IgD-negative memory B cell (primary cell): Measurements from ENCODE around the gene MX2. TPM values are rescaled to one million over a fixed set of nuclear protein-coding genes. Genes with fewer than 3 reads are reported as not detected.

ENCODE experiments used
- H3K27ac Mint-ChIP-seq, 3 donors: one replicate each; pipeline ENCODE4 v1.8.0; 2020 to 2022; ENCODE audit warnings: mild to moderate bottlenecking in 3 of 3, mixed read lengths in 3 of 3, moderate library complexity in 1 of 3
- H3K27me3 Mint-ChIP-seq: one replicate; pipeline ENCODE4 v1.8.0; 2021; ENCODE audit warnings: mixed read lengths
- H3K36me3 Mint-ChIP-seq: one replicate; pipeline ENCODE4 v1.8.0; 2020; ENCODE audit warnings: mild to moderate bottlenecking, mixed read lengths
- H3K4me1 Mint-ChIP-seq, 3 donors: one replicate each; pipeline ENCODE4 v1.8.0; 2020 to 2022; ENCODE audit warnings: mixed read lengths in 3 of 3, mild to moderate bottlenecking in 1 of 3
- H3K4me3 Mint-ChIP-seq, 4 donors: one replicate each; pipeline ENCODE4 v1.8.0; 2020 to 2022; ENCODE audit warnings: mild to moderate bottlenecking in 4 of 4, mixed read lengths in 4 of 4, moderate library complexity in 3 of 4
- H3K9me3 Mint-ChIP-seq, 3 donors: one replicate each; pipeline ENCODE4 v1.8.0; 2020 to 2021; ENCODE audit warnings: mixed read lengths in 3 of 3, mild to moderate bottlenecking in 1 of 3
- polyA plus RNA-seq: library from polyadenylated mRNA; unstranded; fragments of 300-500 nt; fragmentation: Illumina TruSeq; gene quantifications from one replicate; pipeline ENCODE4 v1.2.3, GENCODE V29; 2021

The MX2 gene
- polyA plus RNA-seq, 1 donor from 2014 or later = 36.6 TPM

GRCh38 chr21:41366522-41367151 is 4.8 kb downstream of the MX2 start:
- H3K4me1 Mint-ChIP-seq = peaks cover 42 to 83% (median 58%) of the 10 kb centered on the region in 3 donors
- H3K27ac Mint-ChIP-seq = peak overlapping the region; percentile 56 to 95 (median 92)
- H3K9me3 Mint-ChIP-seq = no peaks in the 10 kb centered on the region
- H3K4me3 Mint-ChIP-seq = peak overlapping the region; percentile 65 to 90 (median 80)
- peaks cover 9% of the 10 kb centered on the region for H3K36me3 Mint-ChIP-seq
- peaks cover 1% of the 10 kb centered on the region for H3K27me3 Mint-ChIP-seq

GRCh38 chr21:41367301-41367944 is 5.6 kb downstream of the MX2 start:
- H3K4me1 Mint-ChIP-seq = peaks cover 34 to 82% (median 51%) of the 10 kb centered on the region in 3 donors
- peaks cover 1% of the 10 kb centered on the region for H3K27me3 Mint-ChIP-seq
- peak overlapping the region; percentile 65 to 90 (median 84) for H3K4me3 Mint-ChIP-seq
- H3K27ac Mint-ChIP-seq = peak overlapping the region; percentile 56 to 94 (median 78)
- H3K9me3 Mint-ChIP-seq = no peaks in the 10 kb centered on the region
- H3K36me3 Mint-ChIP-seq = peaks cover 8% of the 10 kb centered on the region

GRCh38 chr21:41367945-41368734 is 6.3 kb downstream of the MX2 start:
- peak overlapping the region; percentile 65 to 90 (median 84) for H3K4me3 Mint-ChIP-seq
- H3K4me1 Mint-ChIP-seq = peaks cover 32 to 78% (median 47%) of the 10 kb centered on the region in 3 donors
- peaks cover 1% of the 10 kb centered on the region for H3K27me3 Mint-ChIP-seq
- H3K9me3 Mint-ChIP-seq = no peaks in the 10 kb centered on the region
- H3K36me3 Mint-ChIP-seq = peaks cover 7% of the 10 kb centered on the region
- peak overlapping the region; percentile 56 to 94 (median 78) for H3K27ac Mint-ChIP-seq

GRCh38 chr21:41368735-41369104 is 6.9 kb downstream of the MX2 start:
- H3K4me1 Mint-ChIP-seq = peaks cover 32 to 73% (median 45%) of the 10 kb centered on the region in 3 donors

GRCh38 chr21:41369105-41369919 is 7.5 kb downstream of the MX2 start:
- Mint-ChIP-seq H3K36me3 (peaks cover 9% of the 10 kb centered on the region), H3K9me3 (no peaks in the 10 kb centered on the region), H3K27me3 (peaks cover 1% of the 10 kb centered on the region), H3K4me1 (peaks cover 32 to 68% (median 44%) of the 10 kb centered on the region in 3 donors), H3K4me3 (peak overlapping the region; percentile 65 to 90 (median 84)), H3K27ac (peak overlapping the region; percentile 56 to 94 (median 94))

More at GRCh38 chr21:41368735-41369104, 6.9 kb downstream of the MX2 start:
- peaks cover 9% of the 10 kb centered on the region for H3K36me3 Mint-ChIP-seq
- H3K4me3 Mint-ChIP-seq = peak overlapping the region; percentile 65 to 90 (median 84)
- peaks cover 1% of the 10 kb centered on the region for H3K27me3 Mint-ChIP-seq
- H3K9me3 Mint-ChIP-seq = no peaks in the 10 kb centered on the region
- peak overlapping the region; percentile 56 to 94 (median 94) for H3K27ac Mint-ChIP-seq

GRCh38 chr21:41369920-41370839 is 8.4 kb downstream of the MX2 start:
- peak overlapping the region; percentile 56 to 94 (median 93) for H3K27ac Mint-ChIP-seq
- H3K4me1 Mint-ChIP-seq = peaks cover 28 to 64% (median 40%) of the 10 kb centered on the region in 3 donors
- peak overlapping the region; percentile 65 to 90 (median 84) for H3K4me3 Mint-ChIP-seq
- peaks cover 1% of the 10 kb centered on the region for H3K27me3 Mint-ChIP-seq
- H3K9me3 Mint-ChIP-seq = no peaks in the 10 kb centered on the region
- H3K36me3 Mint-ChIP-seq = peaks cover 9% of the 10 kb centered on the region

GRCh38 chr21:41370840-41371684 is 9.2 kb downstream of the MX2 start:
- H3K27me3 Mint-ChIP-seq = peaks cover 1% of the 10 kb centered on the region
- H3K27ac Mint-ChIP-seq = peak overlapping the region; percentile 31 to 93 (median 56)
- peaks cover 3% of the 10 kb centered on the region for H3K36me3 Mint-ChIP-seq
- peaks cover 28 to 55% (median 33%) of the 10 kb centered on the region in 3 donors for H3K4me1 Mint-ChIP-seq
- H3K4me3 Mint-ChIP-seq = peak overlapping the region; percentile 65 to 90 (median 84)
- H3K9me3 Mint-ChIP-seq = no peaks in the 10 kb centered on the region

GRCh38 chr21:41371685-41372030 is 9.8 kb downstream of the MX2 start:
- no peaks in the 10 kb centered on the region for H3K9me3 Mint-ChIP-seq
- H3K36me3 Mint-ChIP-seq = peaks cover 5% of the 10 kb centered on the region
- no peak overlapping the region for H3K27ac Mint-ChIP-seq
- H3K27me3 Mint-ChIP-seq = peaks cover 1% of the 10 kb centered on the region
- peak overlapping the region in 1 of 4 donors; percentile 30 for H3K4me3 Mint-ChIP-seq
- H3K4me1 Mint-ChIP-seq = peaks cover 25 to 51% (median 27%) of the 10 kb centered on the region in 3 donors

- no peak overlapping the region for H3K27ac Mint-ChIP-seq
Observed at GRCh38 chr21:41373253-41373652, 11.4 kb downstream of the MX2 start.

GRCh38 chr21:41373763-41374162 is 11.9 kb downstream of the MX2 start:
- peaks cover 1% of the 10 kb centered on the region for H3K27me3 Mint-ChIP-seq
- H3K4me1 Mint-ChIP-seq = peaks cover 11 to 32% (median 12%) of the 10 kb centered on the region in 3 donors
- H3K27ac Mint-ChIP-seq = no peak overlapping the region
- H3K36me3 Mint-ChIP-seq = peaks cover 6% of the 10 kb centered on the region
- H3K4me3 Mint-ChIP-seq = no peak overlapping the region
- no peaks in the 10 kb centered on the region for H3K9me3 Mint-ChIP-seq

More at GRCh38 chr21:41373253-41373652, 11.4 kb downstream of the MX2 start:
- Mint-ChIP-seq H3K27me3 (peaks cover 1% of the 10 kb centered on the region), H3K4me1 (peaks cover 16 to 37% (median 16%) of the 10 kb centered on the region in 3 donors), H3K36me3 (peaks cover 5% of the 10 kb centered on the region), H3K9me3 (no peaks in the 10 kb centered on the region), H3K4me3 (no peak overlapping the region)

GRCh38 chr21:41374177-41374712 is 12.4 kb downstream of the MX2 start:
- Mint-ChIP-seq H3K9me3 (no peaks in the 10 kb centered on the region), H3K4me1 (peaks cover 8 to 27% (median 11%) of the 10 kb centered on the region in 3 donors)

GRCh38 chr21:41374867-41375533 is 13.2 kb downstream of the MX2 start:
- H3K27ac Mint-ChIP-seq = no peak overlapping the region

More at GRCh38 chr21:41374177-41374712, 12.4 kb downstream of the MX2 start:
- Mint-ChIP-seq H3K27me3 (no peaks in the 10 kb centered on the region), H3K4me3 (no peak overlapping the region), H3K36me3 (peaks cover 6% of the 10 kb centered on the region), H3K27ac (no peak overlapping the region)

More at GRCh38 chr21:41374867-41375533, 13.2 kb downstream of the MX2 start:
- Mint-ChIP-seq H3K9me3 (no peaks in the 10 kb centered on the region), H3K36me3 (peaks cover 6% of the 10 kb centered on the region), H3K4me1 (peaks cover 7 to 23% (median 10%) of the 10 kb centered on the region in 3 donors), H3K27me3 (no peaks in the 10 kb centered on the region), H3K4me3 (no peak overlapping the region)
